PC-3 (cell line): ENCODE data around the gene OR10R2. TPM values are rescaled to one million over a fixed set of nuclear protein-coding genes. Genes with fewer than 3 reads are reported as not detected.

ENCODE experiments used
- ATAC-seq: fragments of 200-7000 bp; cut with Tn5 transposase; 2 replicates; pipeline ENCODE4 v1.9.1; 2020; ENCODE audit warnings: mild to moderate bottlenecking, moderate library complexity
- BruUV-seq: library from RNA; stranded (reverse); fragments of 400-500 nt; replicated peaks from 2 replicates; lab custom pipeline; 2021; lab: Mats Ljungman, UMichigan
- CTCF ChIA-PET: fragments of 300-600 bp; sonication (Branson Sonifier 250); formaldehyde crosslinking; loops from one replicate; lab custom pipeline; 2022; ENCODE audit warnings: antibody characterized with exemption; lab: Charles Lee
- POLR2A ChIA-PET: fragments of 300-600 bp; sonication (Branson Sonifier 250); formaldehyde crosslinking; loops from one replicate; lab custom pipeline; 2022; ENCODE audit warnings: antibody characterized with exemption; ENCODE audit not compliant: unreplicated experiment; lab: Charles Lee
- DNase-seq: peaks from one replicate; pipeline ENCODE4 v3.0.0-alpha.2; 2015
- H2AFZ ChIP-seq: fragments of 300-600 bp; sonication (generic); 2 replicates; pipeline ENCODE4 v1.6.0; 2016; ENCODE audit warnings: antibody characterized with exemption, low read length
- H3F3A ChIP-seq: fragments of 300-600 bp; sonication (generic); one replicate; pipeline ENCODE4 v1.6.0; 2017; ENCODE audit warnings: antibody characterized with exemption, low read length, control low read depth, mild to moderate bottlenecking; ENCODE audit not compliant: unreplicated experiment
- H3K27ac ChIP-seq: fragments of 300-600 bp; sonication (generic); 2 replicates; pipeline ENCODE4 v1.5.1; 2016; ENCODE audit warnings: mild to moderate bottlenecking, low read length
- H3K27me3 ChIP-seq: fragments of 300-600 bp; sonication (generic); 2 replicates; pipeline ENCODE4 v1.6.1; 2016; ENCODE audit warnings: low read length, mixed read lengths
- H3K36me3 ChIP-seq: fragments of 300-600 bp; sonication (generic); 2 replicates; pipeline ENCODE4 v1.6.1; 2016; ENCODE audit warnings: low read depth, mixed run types, low read length, mixed read lengths
- H3K4me1 ChIP-seq: fragments of 300-600 bp; sonication (generic); 2 replicates; pipeline ENCODE4 v1.5.1; 2016; ENCODE audit warnings: low read length; ENCODE audit not compliant: insufficient read depth
- H3K4me2 ChIP-seq: fragments of 300-600 bp; sonication (generic); 2 replicates; pipeline ENCODE4 v1.6.0; 2016; ENCODE audit warnings: low read length
- H3K4me3 ChIP-seq: fragments of 300-600 bp; sonication (generic); 2 replicates; pipeline ENCODE4 v1.5.1; 2016; ENCODE audit warnings: mild to moderate bottlenecking, low read length, mixed read lengths
- H3K79me2 ChIP-seq: fragments of 300-600 bp; sonication (generic); 2 replicates; pipeline ENCODE4 v1.6.1; 2017; ENCODE audit warnings: low read length, mixed read lengths
- H3K9ac ChIP-seq: fragments of 300-600 bp; sonication (generic); 2 replicates; pipeline ENCODE4 v1.6.0; 2016; ENCODE audit warnings: mild to moderate bottlenecking, low read length
- H3K9me2 ChIP-seq: fragments of 300-600 bp; sonication (generic); replicated peaks from 2 replicates; pipeline ENCODE4 v1.6.1; 2016; ENCODE audit warnings: mixed run types, low read length, mixed read lengths
- H3K9me3 ChIP-seq: fragments of 300-600 bp; sonication (generic); 2 replicates; pipeline ENCODE4 v1.6.1; 2016; ENCODE audit warnings: low read length, mixed read lengths
- H4K20me1 ChIP-seq: fragments of 300-600 bp; sonication (generic); 2 replicates; pipeline ENCODE4 v1.6.1; 2016; ENCODE audit warnings: low read length, mixed read lengths
- CTCF ChIP-seq: fragments of 300-600 bp; sonication (generic); conservative IDR thresholded peaks from 2 replicates; pipeline ENCODE4 v1.5.1; 2017; ENCODE audit warnings: antibody characterized with exemption, low read depth, mild to moderate bottlenecking, low read length
- EZH2 ChIP-seq: fragments of 300-600 bp; sonication (generic); IDR thresholded peaks from one replicate; pipeline ENCODE4 v1.6.1; 2017; ENCODE audit warnings: antibody characterized with exemption, mild to moderate bottlenecking, low read length; ENCODE audit not compliant: unreplicated experiment
- EZH2phosphoT487 ChIP-seq: fragments of 300-600 bp; sonication (generic); IDR thresholded peaks from 2 replicates; pipeline ENCODE4 v1.6.1; 2018; ENCODE audit warnings: mild to moderate bottlenecking, antibody characterized with exemption, low read length, borderline replicate concordance
- intact Hi-C: fragments of 100-400 bp; cut with micrococcal nuclease; formaldehyde crosslinking; loops from 2 replicates; pipeline ENCODE4 v1.9.0; 2023
- total RNA-seq: library from RNA; depleted of rRNA; stranded (reverse); fragments of >200 nt; gene quantifications from 2 replicates; pipeline ENCODE4 v1.2.3, GENCODE V29; 2014

The OR10R2 gene
- total RNA-seq, 1 experiment from 2014 or later, result not detected

- TF ChIP-seq EZH2 (no peak), CTCF (no peak), EZH2phosphoT487 (no peak)
- ATAC-seq (no peak), DNase-seq (no peak)
- H3K9me3 ChIP-seq, result no peaks in the 10 kb centered on the region
- CTCF ChIA-PET, result no interaction called here
- H2AFZ ChIP-seq, result no peak overlapping the region
- BruUV-seq, result no TSS peak
- no peaks in the 10 kb centered on the region for H3K79me2 ChIP-seq
- no peak overlapping the region for H3K27ac ChIP-seq
- H3K9me2 ChIP-seq, result no peaks in the 10 kb centered on the region
- no peak overlapping the region for H3K9ac ChIP-seq
- no peaks in the 10 kb centered on the region for H3K36me3 ChIP-seq
- H3K4me2 ChIP-seq, result no peak overlapping the region
- H3F3A ChIP-seq, result no peaks in the 10 kb centered on the region
- no peak overlapping the region for H3K4me3 ChIP-seq
- no peaks in the 10 kb centered on the region for H3K4me1 ChIP-seq
- intact Hi-C loops, result no loop called here
- POLR2A ChIA-PET, result no interaction called here
- H4K20me1 ChIP-seq, result no peaks in the 10 kb centered on the region
- H3K27me3 ChIP-seq, result no peaks in the 10 kb centered on the region
These were observed 37.3 kb upstream of the OR10R2 start for GRCh38 chr1:158434741-158435140.

GRCh38 chr1:158445376-158445775, 26.6 kb upstream of the OR10R2 start:
- Histone ChIP-seq H2AFZ (no peak overlapping the region), H3K4me2 (no peak overlapping the region), H3K4me3 (no peak overlapping the region), H3K79me2 (no peaks in the 10 kb centered on the region), H3K4me1 (no peaks in the 10 kb centered on the region), H3K27ac (no peak overlapping the region), H3K9me2 (no peaks in the 10 kb centered on the region), H3F3A (no peaks in the 10 kb centered on the region), H4K20me1 (no peaks in the 10 kb centered on the region), H3K36me3 (no peaks in the 10 kb centered on the region), H3K9ac (no peak overlapping the region), H3K27me3 (no peaks in the 10 kb centered on the region), H3K9me3 (no peaks in the 10 kb centered on the region)
- no peak for TF ChIP-seq CTCF
- no peak for TF ChIP-seq EZH2phosphoT487
- TF ChIP-seq EZH2, result no peak
- ATAC-seq, result no peak
- intact Hi-C loops, result no loop called here
- CTCF ChIA-PET, result no interaction called here
- no TSS peak for BruUV-seq
- no peak for DNase-seq
- POLR2A ChIA-PET, result no interaction called here

GRCh38 chr1:158454537-158454936, 17.5 kb upstream of the OR10R2 start:
- no peaks in the 10 kb centered on the region for H3K4me1 ChIP-seq
- ATAC-seq (no peak), DNase-seq (no peak)
- H4K20me1 ChIP-seq, result no peaks in the 10 kb centered on the region
- H3K27ac ChIP-seq, result no peak overlapping the region
- no peaks in the 10 kb centered on the region for H3K27me3 ChIP-seq
- no peak overlapping the region for H3K9ac ChIP-seq
- no peaks in the 10 kb centered on the region; the same call in 1 of the 2 replicates for H3K9me3 ChIP-seq
- no peaks in the 10 kb centered on the region for H3F3A ChIP-seq
- TF ChIP-seq EZH2phosphoT487 (no peak), CTCF (no peak), EZH2 (no peak)
- POLR2A ChIA-PET, result no interaction called here
- H3K36me3 ChIP-seq, result no peaks in the 10 kb centered on the region
- intact Hi-C loops, result no loop called here
- CTCF ChIA-PET, result no interaction called here
- no peaks in the 10 kb centered on the region for H3K9me2 ChIP-seq
- no peak overlapping the region for H2AFZ ChIP-seq
- no peaks in the 10 kb centered on the region for H3K79me2 ChIP-seq
- no TSS peak for BruUV-seq
- no peak overlapping the region for H3K4me2 ChIP-seq
- no peak overlapping the region for H3K4me3 ChIP-seq
